ENCODE measurements around the gene ZNF516. TPM values are rescaled to one million over a fixed set of nuclear protein-coding genes. Genes with fewer than 3 reads are reported as not detected.

ZNF516 gene
- total RNA-seq, 3 donors from 2014 or later: 22.0 to 47.9 (median 23.2) TPM

DNA sequence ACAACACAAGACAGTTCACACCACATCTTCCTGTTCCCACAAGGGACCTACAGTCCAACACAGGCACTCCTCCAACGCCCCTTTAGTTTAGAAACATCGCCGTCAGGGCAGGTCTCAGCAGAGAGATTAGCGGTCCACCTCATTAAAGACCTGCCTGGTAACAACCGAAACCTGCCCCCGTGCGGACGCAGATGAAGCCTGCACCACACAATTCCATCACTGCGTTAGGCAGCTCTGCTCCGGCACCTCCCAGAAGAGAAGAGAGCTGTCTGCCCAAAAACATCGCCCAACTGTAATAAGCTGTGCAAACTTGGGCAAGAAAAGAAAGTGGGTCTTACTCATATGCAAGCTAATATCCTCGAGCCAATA is 32.7 kb downstream of the ZNF516 start:
- Histone ChIP-seq H3K9me3 (no peaks in the 10 kb centered on the region), H3K4me3 (no peak overlapping the region), H3K36me3 (ENCODE audit: low read depth) (no peaks in the 10 kb centered on the region), H3K4me1 (ENCODE audit: low read depth) (peaks cover under 1% of the 10 kb centered on the region)
- TF ChIP-seq CTCF (IDR thresholded peaks at IDR 0.05): no peak
- DNase-seq (no peak), ATAC-seq (no peak)
- intact Hi-C loops (cut with DNase I, micrococcal nuclease): no loop called here

DNA sequence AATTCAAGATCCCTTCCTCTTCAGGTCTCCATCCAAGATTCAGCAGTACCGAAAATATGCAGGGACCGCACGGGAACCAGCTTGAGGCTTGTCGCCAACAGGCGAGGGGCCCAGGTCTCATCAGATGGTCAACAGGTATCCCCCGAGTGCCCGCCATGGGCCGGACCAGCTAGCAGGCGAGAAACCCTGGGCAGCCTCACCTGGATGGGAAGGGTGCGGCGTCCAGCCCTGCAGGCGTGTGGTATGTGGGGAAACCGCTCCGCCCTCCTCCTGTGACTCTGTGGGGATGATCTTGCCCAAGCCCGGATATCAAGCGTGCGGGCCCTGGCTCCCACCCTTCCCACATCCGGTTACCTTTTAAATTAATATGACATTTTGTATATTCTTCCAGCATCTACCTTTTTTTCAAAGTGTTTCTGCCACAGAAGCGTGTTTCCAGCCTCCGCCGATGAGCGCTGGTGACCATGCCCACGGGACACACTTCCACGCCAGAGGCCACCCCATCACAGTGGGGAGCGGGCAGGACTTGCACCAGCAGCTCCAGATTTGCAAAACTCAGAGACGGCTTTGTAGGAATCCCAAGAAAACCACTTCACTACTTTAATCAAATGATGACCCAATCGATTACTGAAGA is 33.2 kb downstream of the ZNF516 start:
- ATAC-seq (no peak), DNase-seq (no peak)
- intact Hi-C loops (cut with DNase I, micrococcal nuclease): no loop called here
- Histone ChIP-seq H3K36me3 (ENCODE audit: low read depth) (no peaks in the 10 kb centered on the region), H3K4me3 (no peak overlapping the region), H3K9me3 (no peaks in the 10 kb centered on the region), H3K4me1 (ENCODE audit: low read depth) (no peaks in the 10 kb centered on the region)
- TF ChIP-seq CTCF (IDR thresholded peaks at IDR 0.05): no peak

- Histone ChIP-seq H3K4me1 (ENCODE audit: low read depth) (no peaks in the 10 kb centered on the region), H3K4me3 (no peak overlapping the region), H3K9me3 (no peaks in the 10 kb centered on the region), H3K36me3 (ENCODE audit: low read depth) (no peaks in the 10 kb centered on the region)
- DNase-seq (no peak), ATAC-seq (no peak)
- TF ChIP-seq CTCF (IDR thresholded peaks at IDR 0.05): no peak
- intact Hi-C loops (cut with DNase I, micrococcal nuclease): no loop called here
Observed at GRCh38 chr18:76461148-76461547, 33.9 kb downstream of the ZNF516 start.

DNA sequence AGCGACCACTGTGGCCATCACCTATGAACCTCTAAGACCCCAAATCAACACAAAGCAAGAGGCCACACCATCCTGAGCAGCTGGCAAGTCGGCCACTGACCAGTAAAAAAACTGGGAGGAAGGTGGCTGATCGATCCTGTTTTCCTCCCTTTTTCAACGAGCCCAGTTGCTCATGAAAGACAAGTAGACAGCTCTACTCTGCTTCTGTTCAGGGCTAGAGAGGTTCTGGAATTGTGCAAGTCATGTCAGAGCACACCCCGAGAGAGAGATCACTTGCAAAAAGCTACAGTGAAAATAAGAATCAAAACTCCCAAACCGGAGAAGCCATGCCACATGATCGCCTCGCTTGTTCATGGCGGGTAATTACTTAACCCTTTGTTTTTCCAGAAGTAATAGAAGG is 34.6 kb downstream of the ZNF516 start:
- no peak overlapping the region for H3K4me3 ChIP-seq

DNA sequence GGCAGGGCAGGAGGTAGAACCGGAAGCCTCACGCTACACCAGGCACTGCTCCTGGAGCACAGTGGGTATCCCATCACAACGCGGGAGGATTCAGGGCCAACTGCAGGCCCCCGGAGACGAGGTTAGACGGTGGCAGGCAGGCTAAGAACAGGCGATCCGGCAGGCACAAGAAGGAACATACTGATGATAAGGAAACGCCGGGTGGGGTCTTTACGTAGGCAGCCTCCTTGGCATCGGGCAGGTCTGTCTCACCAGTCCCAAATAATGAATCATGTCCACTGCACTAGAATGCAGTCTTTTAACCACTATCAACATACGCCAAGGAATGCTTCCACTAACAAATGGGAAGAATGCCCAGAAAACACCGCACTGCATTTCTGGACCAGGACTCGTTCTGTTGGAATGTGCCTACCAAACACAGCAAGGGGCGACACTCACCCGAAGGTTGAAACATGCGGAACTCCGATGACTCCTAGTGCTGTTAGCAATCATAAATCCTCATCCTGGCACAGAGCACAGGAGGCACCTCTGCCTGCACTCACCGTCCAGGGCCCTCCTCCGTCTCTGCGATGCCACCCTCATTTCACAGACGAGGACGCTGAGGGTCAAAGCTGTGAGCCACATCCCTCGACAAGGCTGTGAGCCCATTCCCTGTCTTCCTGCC is 35.2 kb downstream of the ZNF516 start:
- ATAC-seq (peak; percentile 38), DNase-seq (no peak)
- Histone ChIP-seq H3K4me1 (ENCODE audit: low read depth) (no peaks in the 10 kb centered on the region), H3K36me3 (ENCODE audit: low read depth) (no peaks in the 10 kb centered on the region), H3K9me3 (no peaks in the 10 kb centered on the region), H3K4me3 (no peak overlapping the region)
- intact Hi-C loops (cut with DNase I, micrococcal nuclease): no loop called here
- TF ChIP-seq CTCF (IDR thresholded peaks at IDR 0.05): no peak

More for the DNA sequence above, 34.6 kb downstream of the ZNF516 start:
- no peaks in the 10 kb centered on the region for H3K36me3 ChIP-seq (ENCODE audit: low read depth)
- H3K4me1 ChIP-seq (ENCODE audit: low read depth): no peaks in the 10 kb centered on the region
- intact Hi-C loops (cut with DNase I, micrococcal nuclease): no loop called here
- H3K9me3 ChIP-seq: no peaks in the 10 kb centered on the region
- ATAC-seq (no peak), DNase-seq (no peak)
- TF ChIP-seq CTCF (IDR thresholded peaks at IDR 0.05): no peak
